B cell (primary cell): ENCODE data around the gene SEC31B.

Experiments used
- CTCF ChIP-seq: fragments of 200-600 bp; IDR thresholded peaks from one replicate; pipeline ENCODE4 v1.8.0; 2022; ENCODE audit warnings: antibody characterized with exemption, mild to moderate bottlenecking
- EZH2 ChIP-seq: IDR thresholded peaks from 2 replicates; pipeline ENCODE4 v1.6.1; 2012; ENCODE audit warnings: borderline replicate concordance, low read depth, mild to moderate bottlenecking, moderate library complexity, low read length; ENCODE audit not compliant: insufficient read depth, poor library complexity, severe bottlenecking

GRCh38 chr10:100485366-100485765, 34.3 kb downstream of the SEC31B start:
- TF ChIP-seq CTCF (no peak), EZH2 (no peak)
